HK-2 (cell line): ENCODE results near the gene PPFIA2.

ENCODE experiments used
- DNase-seq: peaks from one replicate; pipeline ENCODE4 v3.0.0-alpha.2; 2018; ENCODE audit not compliant: unreplicated experiment

PPFIA2 gene

DNA sequence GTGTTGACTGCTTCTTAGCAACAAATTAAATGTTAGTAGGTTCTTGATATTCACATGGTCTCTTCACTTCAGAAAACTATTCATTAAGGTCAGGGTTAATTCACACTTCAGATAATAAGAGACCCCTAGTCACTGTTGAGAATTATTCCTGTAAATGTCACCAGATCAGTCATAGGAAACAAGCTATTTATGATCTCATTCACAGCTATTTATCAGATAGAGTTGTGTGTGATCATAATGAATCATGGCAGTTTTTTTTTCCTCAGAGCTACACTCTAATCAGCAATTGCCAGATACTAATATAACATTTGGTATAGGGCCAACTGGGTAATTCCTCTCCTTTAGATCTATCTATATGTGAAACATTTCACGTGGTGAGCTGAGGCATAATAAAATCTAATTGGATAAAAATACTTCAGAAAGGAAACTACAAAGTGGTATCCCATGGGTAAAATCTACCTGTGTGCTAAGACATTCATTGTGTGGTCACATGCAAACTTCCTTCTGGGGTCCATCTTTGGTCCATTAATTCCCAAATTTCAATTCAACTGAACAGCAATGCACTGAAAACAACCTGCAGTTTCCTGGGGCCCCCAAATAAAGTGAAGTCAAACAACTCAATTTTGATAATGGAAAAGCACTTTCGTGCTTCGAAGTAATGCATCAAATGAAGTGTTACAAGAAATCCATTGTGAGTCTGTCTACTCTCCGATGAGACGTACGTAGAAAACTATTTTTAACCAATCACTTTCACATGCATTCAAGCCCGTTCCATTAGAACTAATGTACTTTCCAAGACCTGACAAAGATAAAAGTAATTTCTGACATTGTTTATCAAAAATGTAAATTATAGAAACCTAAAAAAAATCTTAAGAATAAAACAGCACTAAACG is 484.3 kb downstream of the PPFIA2 start:
- DNase-seq, result no peak

DNA sequence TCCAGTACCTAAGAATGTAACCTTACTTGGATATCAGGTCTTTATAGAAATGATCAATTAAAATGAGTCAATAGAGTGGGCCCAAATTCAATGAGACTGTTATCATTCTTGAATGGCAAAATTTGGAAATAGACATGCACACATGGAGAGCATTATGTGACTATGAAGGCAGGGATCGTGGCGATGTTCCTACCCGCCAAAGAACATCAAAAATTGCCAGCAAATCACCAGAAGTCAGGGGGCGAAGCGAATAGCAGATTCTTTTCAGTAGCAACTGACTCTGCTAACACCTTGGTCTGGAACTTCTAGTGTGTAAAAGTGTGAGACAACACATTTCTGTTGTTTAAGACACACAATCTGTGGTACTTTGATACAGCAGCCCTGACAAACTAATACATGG is 488.8 kb downstream of the PPFIA2 start:
- DNase-seq, result no peak

DNA sequence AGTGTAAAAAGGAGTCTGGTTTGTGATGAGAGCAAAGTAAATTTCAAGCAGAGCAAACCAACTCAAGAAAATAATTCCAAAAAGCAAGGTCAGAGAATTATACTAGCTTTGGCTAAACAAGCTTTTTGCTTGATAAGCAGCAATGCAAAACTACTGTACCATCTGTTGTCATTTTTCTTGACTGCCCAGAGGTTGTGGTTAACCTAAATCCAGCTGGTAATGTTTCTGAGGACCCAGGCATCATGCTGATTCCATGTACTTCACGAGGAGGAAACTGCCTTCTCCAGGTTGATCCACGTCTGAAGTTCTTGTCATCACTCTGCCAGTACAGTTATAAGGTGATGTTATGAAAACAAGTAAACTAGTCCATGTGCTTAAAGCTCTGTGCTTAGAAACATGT is 496.1 kb downstream of the PPFIA2 start:
- DNase-seq, result no peak

DNA sequence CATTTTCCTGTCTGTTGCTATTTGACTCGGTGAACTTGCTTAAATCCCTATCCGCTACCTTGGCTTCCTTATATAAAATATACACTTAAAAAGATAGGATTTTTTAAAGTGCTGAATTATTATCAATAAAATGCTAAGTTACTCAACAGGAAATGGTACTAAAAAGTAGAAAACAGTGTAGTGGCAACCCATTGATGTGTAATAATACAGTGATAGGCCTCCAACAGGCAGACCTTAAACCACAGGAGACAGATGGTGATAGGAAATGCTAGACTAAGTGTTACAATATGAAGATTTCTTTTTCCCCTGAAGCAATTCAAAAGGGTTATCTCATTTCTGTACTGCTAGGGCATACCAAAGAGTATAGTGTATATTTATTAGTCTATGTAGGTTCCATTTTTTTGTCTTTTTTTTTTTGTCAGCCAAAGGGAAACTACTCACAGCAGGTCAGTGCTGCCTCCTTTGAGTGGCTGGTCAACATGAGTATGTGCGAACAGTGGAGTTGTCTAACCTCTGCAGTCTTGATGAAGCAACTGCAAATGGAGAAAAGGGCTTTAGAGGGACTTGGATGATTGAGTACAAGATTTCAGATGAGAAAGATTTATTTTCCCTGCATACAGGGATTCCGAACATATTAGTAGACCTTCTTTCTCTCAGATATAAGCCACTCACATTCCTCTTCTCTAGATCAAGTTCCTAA is 497.5 kb downstream of the PPFIA2 start:
- no peak for DNase-seq

DNA sequence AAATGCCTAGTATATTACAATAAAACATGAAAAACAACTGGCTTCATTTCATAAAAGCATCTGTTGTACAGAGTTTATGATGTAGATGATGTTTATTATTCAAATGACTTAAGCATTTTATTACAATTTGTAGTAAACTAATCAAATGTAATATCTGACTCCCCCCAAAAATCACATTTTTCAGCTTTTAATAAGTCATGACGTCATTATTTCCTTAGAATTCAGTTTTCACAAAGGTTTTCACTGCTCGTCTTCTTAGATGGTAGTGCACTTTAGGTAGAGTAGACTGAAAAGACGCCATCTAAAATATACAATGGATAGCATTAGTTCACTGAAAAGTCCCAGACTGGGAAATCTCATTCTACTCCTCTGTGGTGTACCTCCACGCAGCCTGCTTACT is 499.8 kb downstream of the PPFIA2 start:
- DNase-seq, result no peak

DNA sequence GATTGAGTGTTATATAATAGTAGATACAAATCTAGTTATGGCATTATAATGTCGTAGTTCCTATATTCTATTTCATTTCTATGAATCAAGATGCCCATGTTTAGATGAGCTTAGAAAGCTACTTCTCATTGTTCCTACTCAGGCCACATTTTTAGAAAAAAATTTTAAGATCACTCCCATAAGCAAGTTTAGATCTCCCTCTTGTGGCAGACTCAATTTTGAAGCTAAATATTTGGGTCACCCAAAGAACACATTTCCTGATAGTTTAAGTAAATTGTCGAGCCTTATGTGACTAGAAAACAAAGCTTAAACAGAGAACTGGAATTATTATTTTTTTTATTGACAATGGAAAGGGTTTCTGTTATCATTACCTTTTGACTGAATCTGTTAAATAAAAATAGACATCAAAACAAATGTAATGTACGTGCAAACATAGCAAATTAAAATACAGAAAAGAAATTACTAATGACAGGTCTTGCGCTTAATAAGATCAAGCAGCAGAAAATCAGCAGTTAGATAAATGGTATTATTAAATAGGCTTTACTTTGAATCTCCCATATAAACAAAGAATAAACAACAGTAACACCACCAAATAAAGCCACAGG is 501.1 kb downstream of the PPFIA2 start:
- DNase-seq, result no peak

DNA sequence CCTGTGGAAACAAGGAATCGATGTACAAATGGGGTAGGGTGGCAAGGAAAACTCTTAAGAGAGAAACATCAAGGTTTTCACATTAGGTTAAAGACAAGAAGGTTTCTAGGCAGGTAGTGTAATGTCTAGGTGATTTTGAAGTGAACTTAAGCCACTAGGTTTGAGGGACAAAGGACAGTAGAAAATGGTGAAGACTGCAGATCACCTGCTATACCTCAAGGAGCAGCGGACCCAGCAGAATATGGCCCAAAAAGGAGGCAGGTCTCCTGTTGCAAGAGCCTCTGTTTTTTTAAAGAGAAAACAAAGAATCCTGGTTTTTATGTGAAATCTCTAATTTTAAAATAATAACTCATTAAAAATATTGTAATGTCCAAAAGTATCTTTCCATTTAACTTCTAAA is 503.2 kb downstream of the PPFIA2 start:
- no peak for DNase-seq

DNA sequence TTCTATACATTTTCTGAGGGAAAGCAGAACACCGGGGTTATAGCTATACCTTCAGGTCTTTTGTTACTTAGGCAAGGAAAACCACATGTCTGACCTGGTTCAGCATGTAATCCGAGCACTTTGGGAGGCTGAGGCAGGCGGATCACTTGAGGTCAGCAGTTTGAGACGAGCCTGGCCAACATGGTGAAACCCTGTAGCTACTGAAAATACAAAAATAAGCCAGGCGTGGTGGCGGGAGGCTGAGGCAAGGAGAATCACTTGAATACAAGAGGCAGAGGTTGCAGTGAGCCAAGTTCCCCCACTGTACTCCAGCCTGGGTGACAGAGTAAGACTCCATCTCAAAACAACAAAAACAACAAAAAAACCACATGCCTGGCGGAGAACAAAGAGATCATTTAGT is 503.7 kb downstream of the PPFIA2 start:
- DNase-seq, result no peak

DNA sequence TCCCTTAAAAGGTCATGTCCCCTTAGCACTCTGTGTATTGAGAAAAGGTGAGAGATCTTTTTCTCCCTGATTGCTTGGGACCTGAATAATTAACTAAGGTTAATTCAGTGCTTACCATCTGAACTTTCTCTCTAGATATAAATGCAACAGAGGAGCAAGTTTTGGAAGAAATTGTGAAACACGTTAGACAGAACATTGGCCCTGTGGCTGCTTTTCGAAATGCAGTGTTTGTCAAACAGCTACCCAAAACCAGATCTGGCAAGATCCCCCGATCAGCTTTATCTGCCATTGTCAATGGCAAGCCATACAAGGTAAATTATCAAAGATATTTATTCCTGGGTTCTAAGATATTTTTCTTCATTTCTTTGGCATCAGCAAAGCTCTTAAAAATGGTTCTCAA is 505.8 kb downstream of the PPFIA2 start:
- DNase-seq, result no peak

DNA sequence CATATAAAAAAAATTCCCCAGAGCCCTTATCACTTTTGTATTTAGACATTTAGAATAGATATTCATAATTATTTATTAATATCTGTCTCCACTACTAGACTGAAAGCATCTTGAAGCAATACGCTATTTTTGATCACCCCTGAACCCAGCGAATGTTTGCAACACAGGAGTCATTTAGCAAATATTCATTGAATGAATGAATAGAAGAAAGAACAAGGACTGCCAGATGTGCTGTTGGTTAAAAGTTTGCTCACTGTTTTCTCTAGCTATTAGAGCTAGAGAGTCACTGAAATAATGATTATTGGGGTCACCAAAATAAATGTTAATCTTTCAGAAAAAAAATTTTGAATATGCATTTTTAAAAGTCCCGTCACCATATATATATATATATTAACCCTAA is 506.9 kb downstream of the PPFIA2 start:
- DNase-seq, result no peak

DNA sequence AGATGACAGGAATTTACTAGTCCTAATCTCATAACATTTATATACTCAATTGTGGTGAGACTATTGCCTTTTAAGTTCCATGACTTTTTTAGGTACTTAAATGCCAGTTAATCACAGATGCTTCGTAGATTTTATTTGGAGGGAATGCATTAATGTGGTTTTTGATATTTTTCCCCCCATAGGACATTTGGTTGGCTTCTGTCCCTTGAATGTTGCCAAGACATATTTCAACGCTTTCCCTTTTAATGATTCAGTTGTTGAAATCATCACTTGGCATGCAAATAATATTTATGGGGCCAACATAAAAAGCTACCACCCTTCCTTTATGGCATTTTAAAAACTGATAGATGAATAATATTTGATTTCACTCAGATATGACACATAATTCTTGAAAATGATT is 509.2 kb downstream of the PPFIA2 start:
- no peak for DNase-seq

DNA sequence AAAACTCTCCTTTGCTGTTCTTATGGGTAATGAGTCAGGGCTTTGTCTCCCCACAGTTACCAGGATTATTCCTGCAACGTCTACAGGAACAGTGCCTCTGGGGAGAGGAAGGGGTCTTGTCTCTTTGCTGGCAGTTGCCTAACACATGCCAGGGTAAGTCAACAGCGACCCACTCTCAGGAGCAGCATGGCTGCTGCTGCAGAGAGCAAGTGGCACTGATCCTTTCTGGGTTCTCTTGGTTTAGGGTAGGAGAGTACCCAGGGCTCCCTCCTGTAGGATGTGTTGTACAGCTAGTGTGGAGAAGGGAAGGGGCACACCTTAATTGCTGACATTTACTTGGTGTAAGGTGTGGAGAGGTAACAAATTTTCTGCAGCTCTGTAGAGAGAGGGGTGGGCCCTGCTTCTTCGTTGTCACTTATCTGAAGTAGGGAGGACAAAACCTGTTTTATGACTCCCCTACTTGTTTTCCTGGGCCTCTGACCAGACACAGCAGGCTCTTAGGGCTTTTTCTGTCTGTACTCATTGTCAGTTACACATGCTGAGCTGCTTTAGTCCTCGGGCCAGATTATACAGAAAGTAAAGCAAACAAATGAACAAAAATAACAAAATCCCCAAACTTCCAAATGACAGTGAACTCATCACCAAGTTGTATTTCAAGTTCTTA is 513.1 kb downstream of the PPFIA2 start:
- DNase-seq, result no peak

DNA sequence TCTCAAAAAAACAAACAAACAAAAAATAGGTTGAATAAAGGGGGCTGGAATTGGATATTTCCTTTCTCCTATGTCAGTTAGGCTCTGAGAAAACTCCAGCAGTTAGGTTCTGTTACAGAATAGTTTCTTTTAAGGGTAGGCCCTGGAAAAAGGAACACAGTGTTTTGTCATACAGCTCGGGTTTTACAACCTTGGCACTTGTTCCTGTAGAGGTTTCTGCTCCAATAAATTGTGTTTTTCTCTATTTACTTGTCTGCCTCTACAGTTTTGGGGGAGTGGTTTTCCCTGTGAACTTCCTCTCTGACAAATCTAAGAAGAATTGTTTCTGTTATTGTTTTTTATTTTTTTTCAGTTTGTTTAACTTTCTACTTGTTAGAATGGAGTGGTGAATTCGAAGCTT is 513.7 kb downstream of the PPFIA2 start:
- no peak for DNase-seq

DNA sequence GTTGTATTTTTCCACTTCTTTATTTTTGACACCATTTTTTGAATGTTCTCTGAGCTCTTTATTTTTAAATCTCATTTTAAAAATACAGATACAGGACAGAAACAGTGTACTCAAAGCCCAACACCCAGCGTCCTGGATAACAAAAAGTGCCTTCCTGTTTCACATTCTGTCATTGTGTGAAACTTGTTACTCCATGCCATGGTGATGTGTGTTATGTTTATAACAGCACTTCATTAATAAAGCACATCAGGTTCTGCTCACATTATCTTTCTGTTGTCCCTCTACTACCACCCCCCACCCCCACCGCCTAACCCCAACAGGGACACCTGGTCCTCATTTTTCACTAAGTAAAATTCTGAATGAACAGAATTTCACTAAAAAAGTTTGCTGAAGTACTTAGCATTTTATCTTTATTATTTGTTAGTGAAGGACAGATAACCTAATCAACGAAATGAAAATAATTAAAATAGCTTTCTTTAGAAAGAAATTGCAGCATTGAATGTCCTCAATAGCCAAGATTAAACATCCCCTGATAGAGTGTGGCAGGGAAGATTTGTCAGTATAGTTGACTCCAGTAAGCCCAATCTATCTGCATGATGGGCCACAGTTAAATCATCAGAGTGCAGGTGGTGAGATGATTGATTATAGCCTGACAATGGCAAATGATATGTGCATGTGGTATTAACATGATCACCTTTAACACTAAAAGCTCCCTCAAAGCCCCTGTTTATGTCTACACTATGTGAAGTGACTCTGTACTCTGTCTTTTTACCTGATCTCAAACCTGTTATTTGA is 527.4 kb downstream of the PPFIA2 start:
- DNase-seq, result no peak

DNA sequence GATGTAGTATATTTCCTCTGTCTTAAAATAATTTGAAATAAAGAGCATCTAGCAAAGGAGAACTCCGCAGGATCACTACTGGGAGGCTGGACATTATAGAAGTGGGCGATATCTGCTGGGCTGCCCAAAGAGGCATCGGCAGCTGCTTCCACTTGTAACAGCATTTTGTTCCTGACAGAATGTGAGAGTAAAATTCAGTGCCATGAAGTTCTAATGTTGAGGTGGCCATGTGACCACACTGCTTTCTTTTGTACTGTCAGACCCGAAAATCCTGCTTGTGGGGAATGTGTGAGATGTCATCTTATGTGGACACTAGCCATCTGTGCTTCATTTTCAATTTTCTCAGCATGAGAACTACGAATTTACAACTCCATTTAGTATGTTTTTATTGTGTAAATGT is 529.4 kb downstream of the PPFIA2 start:
- no peak for DNase-seq

DNA sequence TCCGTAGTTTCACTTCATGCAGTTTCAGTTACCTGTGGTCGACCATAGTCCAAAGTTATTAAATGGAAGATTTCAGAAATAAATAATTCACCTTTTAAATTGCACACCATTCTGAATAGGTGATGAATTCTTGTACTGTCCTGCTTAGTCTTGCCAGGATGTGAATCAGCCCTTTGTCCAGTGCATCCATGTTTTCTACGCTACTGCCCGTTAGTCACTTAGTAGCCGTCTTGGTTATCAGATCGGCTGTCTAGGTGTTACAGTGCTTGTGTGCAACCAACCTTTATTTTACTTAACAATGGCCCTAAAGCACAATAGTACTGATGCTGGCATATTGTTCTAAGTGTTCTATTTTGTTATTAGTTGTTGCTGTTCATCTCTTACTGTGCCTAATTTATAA is 534.5 kb downstream of the PPFIA2 start:
- no peak for DNase-seq

DNA sequence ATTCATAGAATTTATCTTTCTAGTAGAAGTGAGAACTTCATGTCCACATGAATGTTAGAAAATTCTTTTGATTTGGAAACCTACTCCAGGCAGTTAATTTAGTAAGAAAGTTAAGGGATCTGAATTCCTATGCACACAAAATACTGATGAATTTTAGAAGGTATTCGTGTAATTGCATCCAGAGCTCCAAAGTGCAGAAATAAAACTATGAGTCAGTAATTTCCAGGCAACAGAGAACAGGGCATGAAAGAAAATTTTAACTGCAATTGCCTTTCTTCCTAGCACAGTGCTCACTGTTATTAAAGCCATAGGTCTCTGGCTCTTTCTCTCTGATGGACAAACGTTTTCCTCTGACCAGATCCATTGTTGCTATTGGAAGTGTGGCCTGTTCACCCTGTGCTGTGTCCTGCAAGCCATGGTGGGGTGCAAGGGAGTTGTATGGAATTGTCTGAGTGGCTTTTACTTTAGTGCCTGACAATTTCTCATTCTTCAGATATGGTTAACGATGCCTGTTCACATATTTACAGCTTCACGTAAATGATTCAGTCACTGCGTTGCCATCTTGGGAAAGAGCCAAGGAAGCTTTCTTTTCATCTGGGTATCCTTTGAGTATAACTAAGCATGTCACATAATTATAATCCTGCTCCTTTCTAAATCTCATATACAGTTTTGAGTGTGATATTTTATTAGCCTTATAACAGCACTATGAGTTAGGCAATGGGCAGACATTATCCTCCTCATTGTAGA is 536.1 kb downstream of the PPFIA2 start:
- DNase-seq, result no peak

DNA sequence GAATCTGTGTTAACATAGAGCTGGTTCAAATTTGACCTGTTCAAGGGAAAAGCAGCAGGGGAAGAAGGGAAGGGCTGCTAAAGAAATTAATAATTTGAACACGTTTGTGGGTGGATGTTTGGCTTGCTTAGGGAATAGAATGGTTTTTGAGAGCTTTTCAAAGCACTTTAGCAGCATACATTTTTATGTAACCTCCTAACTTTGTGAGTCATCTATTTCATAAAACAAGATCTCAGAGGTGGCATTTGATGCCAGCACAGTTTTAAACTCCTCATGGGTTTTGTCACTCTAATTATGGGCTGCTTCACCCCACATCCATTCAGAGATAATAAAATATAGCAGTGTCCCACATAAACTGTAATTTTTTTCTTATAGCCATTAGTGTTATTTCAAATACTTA is 537.5 kb downstream of the PPFIA2 start:
- DNase-seq, result no peak

DNA sequence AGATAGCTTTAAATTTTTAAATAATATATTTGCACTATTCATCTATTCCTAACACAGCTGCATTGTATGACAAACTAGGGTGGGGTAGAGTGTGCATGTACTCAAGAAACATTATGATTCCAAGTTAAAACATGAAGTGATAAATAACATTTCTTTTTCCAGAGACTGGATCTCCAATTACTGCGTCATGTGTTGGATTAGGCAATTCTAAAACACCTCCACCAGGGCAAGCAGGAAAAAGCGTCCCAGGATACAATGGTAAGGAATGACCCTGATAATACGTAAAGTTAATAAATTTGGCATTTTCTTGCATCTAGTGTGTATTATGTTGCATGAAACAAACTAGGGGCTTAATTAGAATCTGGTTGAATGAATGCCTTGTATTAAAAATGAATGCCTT is 542.4 kb downstream of the PPFIA2 start:
- DNase-seq, result no peak

DNA sequence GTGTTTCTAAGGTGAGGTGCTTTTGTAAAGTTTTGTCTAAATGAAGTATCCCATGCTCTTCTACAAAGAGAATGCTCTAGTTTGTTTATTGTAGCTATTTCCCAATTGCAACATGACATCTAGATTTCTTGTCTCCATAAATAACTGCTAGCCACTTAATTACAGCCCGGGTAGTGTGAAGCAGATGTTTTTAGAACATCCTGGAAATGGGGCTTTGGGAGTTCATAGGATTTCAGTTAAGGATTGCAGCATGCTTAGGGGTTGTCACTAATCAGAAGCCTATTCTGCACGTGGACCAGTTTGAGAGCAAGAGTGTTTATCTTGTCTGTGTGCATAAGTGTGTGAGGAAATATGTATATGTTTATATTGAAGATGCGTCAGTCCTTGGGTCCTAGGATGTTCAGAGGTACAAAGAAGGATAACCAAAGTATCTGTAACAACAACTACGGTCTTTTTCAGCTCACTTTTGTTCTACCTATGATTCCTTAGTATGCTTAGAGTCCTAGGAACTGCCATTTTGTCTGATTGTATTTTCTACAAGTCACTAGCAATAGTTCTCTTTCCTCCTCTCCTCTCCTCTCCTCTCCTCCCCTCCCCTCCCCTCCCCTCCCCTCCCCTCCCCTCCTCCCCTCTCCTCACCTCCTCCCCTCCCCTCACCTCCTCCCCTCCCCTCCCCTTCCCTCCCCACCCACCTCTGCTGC is 546.0 kb downstream of the PPFIA2 start:
- DNase-seq, result no peak
